AG04450 (cell line): ENCODE measurements around the gene CASKIN1. TPM values are rescaled to one million over a fixed set of nuclear protein-coding genes. Genes with fewer than 3 reads are reported as not detected.

Experiments
- CTCF ChIA-PET: fragments of 300-600, 350-600 bp; formaldehyde crosslinking; extraction: SDS; loops from one replicate; lab custom pipeline; 2022; ENCODE audit warnings: antibody characterized with exemption, inconsistent platforms; lab: Charles Lee
- POLR2A ChIA-PET: fragments of 350-600 bp; formaldehyde crosslinking; extraction: SDS; loops from one replicate; lab custom pipeline; 2021; ENCODE audit warnings: antibody characterized with exemption, inconsistent platforms; lab: Yijun Ruan, JAX
- DNase-seq: peaks from one replicate; pipeline ENCODE4 v3.0.0-alpha.2; 2011; ENCODE audit warnings: low read depth, low spot score
- H3K27ac ChIP-seq: one replicate; pipeline ENCODE4 v1.5.1; 2012; ENCODE audit warnings: low read depth, low read length, control low read depth
- H3K27me3 ChIP-seq: one replicate; pipeline ENCODE4 v1.6.0; 2012; ENCODE audit warnings: low read length; ENCODE audit not compliant: control insufficient read depth, insufficient read depth
- H3K4me3 ChIP-seq: 2 replicates; pipeline ENCODE4 v1.5.1; 2011; ENCODE audit warnings: mild to moderate bottlenecking, low read depth, low read length, control low read depth
- H3K9me3 ChIP-seq: 2 replicates; pipeline ENCODE4 v1.5.1; 2012; ENCODE audit warnings: low read length; ENCODE audit not compliant: control insufficient read depth, insufficient read depth
- CTCF ChIP-seq: IDR thresholded peaks from 2 replicates; pipeline ENCODE4 v1.5.1; 2011; ENCODE audit warnings: low read depth, low read length, control low read depth, inconsistent platforms
- polyA plus RNA-seq: library from polyadenylated mRNA; depleted of rRNA; stranded (reverse); fragments of >200 nt; gene quantifications from 2 replicates; pipeline ENCODE4 v1.2.3, GENCODE V29; 2011

CASKIN1 gene
- polyA plus RNA-seq, 1 experiment = 0.02 TPM

- TF ChIP-seq CTCF = no peak
- CTCF ChIA-PET = interaction anchor here (0.6 kb wide), 1 partner anchor 245 kb away, joined by 6 read pairs; the partner anchor contains the start of gene RPS2
- no peaks in the 10 kb centered on the region; the same call in 1 of the 2 replicates for H3K9me3 ChIP-seq
Observed at GRCh38 chr16:2209258-2210008, 13.0 kb upstream of the CASKIN1 start.

GRCh38 chr16:2208772-2209171 is 12.4 kb upstream of the CASKIN1 start:
- no peak overlapping the region for H3K4me3 ChIP-seq
- CTCF ChIA-PET = interaction anchor here (0.6 kb wide), 1 partner anchor 244 kb away, joined by 6 read pairs; the partner anchor contains the start of gene RPS2

More at GRCh38 chr16:2209258-2210008, 13.0 kb upstream of the CASKIN1 start:
- H3K27ac ChIP-seq = no peak overlapping the region
- no peak for DNase-seq
- POLR2A ChIA-PET = interaction anchor here (2.8 kb wide), 1 partner anchor 54 kb away, joined by 17 read pairs; the partner anchor contains the start of gene TRAF7
- H3K27me3 ChIP-seq = no peaks in the 10 kb centered on the region
- H3K4me3 ChIP-seq = no peak overlapping the region

DNA sequence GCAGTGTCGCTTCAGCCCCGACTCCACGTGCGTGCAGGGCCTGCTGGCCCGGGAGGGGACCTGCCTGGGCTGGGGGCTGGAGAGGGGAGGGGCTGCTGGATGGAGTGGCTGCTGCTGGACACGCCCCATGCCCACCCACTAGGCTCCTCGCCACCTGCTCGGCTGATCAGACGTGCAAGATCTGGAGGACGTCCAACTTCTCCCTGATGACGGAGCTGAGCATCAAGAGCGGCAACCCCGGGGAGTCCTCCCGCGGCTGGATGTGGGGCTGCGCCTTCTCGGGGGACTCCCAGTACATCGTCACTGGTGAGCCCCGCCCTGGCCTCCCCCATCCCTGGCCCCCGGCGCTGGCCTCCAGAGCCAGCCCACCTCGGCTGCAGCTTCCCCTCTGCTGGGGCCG is 11.9 kb upstream of the CASKIN1 start:
- no peak overlapping the region for H3K4me3 ChIP-seq
- H3K9me3 ChIP-seq = peaks cover 3% of the 10 kb centered on the region; the same call in 1 of the 2 replicates
- CTCF ChIA-PET = interaction anchor here (0.6 kb wide), 1 partner anchor 244 kb away, joined by 6 read pairs; the partner anchor contains the start of gene RPS2
- DNase-seq = no peak
- no peak overlapping the region for H3K27ac ChIP-seq
- POLR2A ChIA-PET = interaction anchor here (2.8 kb wide), 1 partner anchor 53 kb away, joined by 17 read pairs; the partner anchor contains the start of gene TRAF7
- H3K27me3 ChIP-seq = no peaks in the 10 kb centered on the region
- TF ChIP-seq CTCF = no peak

More at GRCh38 chr16:2208772-2209171, 12.4 kb upstream of the CASKIN1 start:
- no peaks in the 10 kb centered on the region for H3K27me3 ChIP-seq
- H3K27ac ChIP-seq = no peak overlapping the region
- no peak for TF ChIP-seq CTCF
- no peak for DNase-seq
- POLR2A ChIA-PET = interaction anchor here (2.8 kb wide), 1 partner anchor 54 kb away, joined by 17 read pairs; the partner anchor contains the start of gene TRAF7
- no peaks in the 10 kb centered on the region; the same call in 1 of the 2 replicates for H3K9me3 ChIP-seq

GRCh38 chr16:2207872-2208271 is 11.5 kb upstream of the CASKIN1 start:
- Histone ChIP-seq H3K27ac (no peak overlapping the region), H3K27me3 (no peaks in the 10 kb centered on the region), H3K4me3 (no peak overlapping the region), H3K9me3 (peaks cover 3% of the 10 kb centered on the region; the same call in 1 of the 2 replicates)
- no peak for DNase-seq
- no peak for TF ChIP-seq CTCF
- CTCF ChIA-PET = no interaction called here
- POLR2A ChIA-PET = interaction anchor here (1.3 to 2.8 kb wide), 2 partner anchors 53 kb away, joined by 6 to 17 read pairs; partner anchors contain the start of gene TRAF7
